Stimulated activated CD4-positive, alpha-beta T cell treated with anti-CD3 and anti-CD28 coated beads, Interleukin-15, amount 100 ng/mL, for 1 hour (primary cell): Measurements from ENCODE around the gene SCN4A.
"Not testable (repeated sequence)": the region's sequence is repeated elsewhere in the genome, so short reads cannot be mapped to it uniquely, and the experiment has no call there.

Experiments
- DNase-seq, 2 donors: peaks; one replicate each; pipeline ENCODE4 v3.0.0-alpha.2; 2020; ENCODE audit warnings: low read depth in 1 of 2, low spot score in 1 of 2

SCN4A gene

GRCh38 chr17:63889026-63889848, 83.5 kb downstream of the SCN4A start:
- DNase-seq, result not testable (repeated sequence)
